ENCODE results near the gene C13orf46.

C13orf46 gene

GRCh38 chr13:113933901-113934300, 40.0 kb downstream of the C13orf46 start:
- Histone ChIP-seq H3K27me3 (ENCODE audit: low read depth) (0 out of 2 replicates have a peak, but pooled peaks cover 3% of the 10 kb centered on the region), H3K9me3 (no peaks in the 10 kb centered on the region), H3K4me1 (no peaks in the 10 kb centered on the region), H3K36me3 (replicated peaks) (no peaks in the 10 kb centered on the region), H3K4me3 (no peak overlapping the region)
- DNase-seq (ENCODE audit: low spot score in 2 of 2): no peak
- in situ Hi-C loops (cut with MboI; ENCODE audit: low sequenced_read_pairs): no loop called here

- Histone ChIP-seq H3K4me3 (no peak overlapping the region), H3K4me1 (no peaks in the 10 kb centered on the region), H3K9me3 (no peaks in the 10 kb centered on the region), H3K27me3 (ENCODE audit: low read depth) (no peaks in the 10 kb centered on the region), H3K36me3 (replicated peaks) (no peaks in the 10 kb centered on the region)
- in situ Hi-C loops (cut with MboI; ENCODE audit: low sequenced_read_pairs): no loop called here
- DNase-seq (ENCODE audit: low spot score in 2 of 2): no peak
These were observed 41.9 kb downstream of the C13orf46 start for GRCh38 chr13:113931841-113932459.

DNA sequence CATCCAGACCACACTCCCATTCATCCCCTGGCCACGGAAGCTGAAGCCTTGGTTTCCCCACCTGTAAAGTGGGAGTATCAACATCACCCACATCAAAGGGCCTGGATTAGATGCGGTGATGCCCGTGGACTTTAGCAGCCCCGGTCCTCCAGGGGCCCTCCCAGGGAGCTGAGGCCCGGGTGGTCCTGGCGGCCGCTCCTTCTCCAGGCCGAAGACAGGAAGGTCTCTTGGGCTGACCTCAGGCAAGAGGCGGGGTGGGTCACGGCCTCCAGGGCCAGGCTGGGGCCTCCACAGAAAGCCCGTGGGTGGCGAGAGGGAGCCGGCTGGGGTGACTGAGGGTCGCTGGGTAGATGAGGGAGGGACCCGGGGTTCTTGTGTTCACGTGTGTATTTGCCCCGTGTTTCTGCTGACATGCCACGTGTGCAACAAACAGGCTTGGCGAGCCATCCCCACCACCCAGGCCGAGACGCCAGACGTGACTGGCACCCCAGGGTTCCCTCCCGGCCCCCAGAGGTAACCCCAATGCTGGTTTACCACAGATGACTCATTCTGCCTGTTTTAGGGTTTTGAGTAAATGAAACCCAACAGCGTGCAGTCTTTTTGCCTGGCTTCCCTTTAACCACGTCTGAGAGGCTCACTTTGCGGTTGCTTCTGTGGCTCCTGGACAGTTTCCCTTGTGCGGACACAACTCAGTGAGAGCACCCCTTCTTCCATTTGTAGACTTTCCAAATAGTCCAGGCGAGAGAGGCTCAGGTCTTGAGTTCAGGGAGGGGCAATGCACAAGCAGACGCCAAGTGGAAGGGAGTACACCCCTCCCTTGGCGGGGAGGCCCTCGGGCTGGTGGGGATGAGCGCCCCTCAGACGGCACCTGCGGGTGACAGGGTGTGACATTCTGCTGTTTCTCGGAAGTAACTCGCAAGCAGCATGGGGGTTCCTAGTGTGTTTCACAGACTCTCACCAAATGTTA, 42.9 kb downstream of the C13orf46 start:
- H3K4me3 ChIP-seq: no peak overlapping the region
- H3K36me3 ChIP-seq (replicated peaks): no peaks in the 10 kb centered on the region
- H3K27me3 ChIP-seq (ENCODE audit: low read depth): no peaks in the 10 kb centered on the region
- H3K4me1 ChIP-seq: no peaks in the 10 kb centered on the region
- DNase-seq (ENCODE audit: low spot score in 2 of 2): no peak
- H3K9me3 ChIP-seq: no peaks in the 10 kb centered on the region
- in situ Hi-C loops (cut with MboI; ENCODE audit: low sequenced_read_pairs): no loop called here

DNA sequence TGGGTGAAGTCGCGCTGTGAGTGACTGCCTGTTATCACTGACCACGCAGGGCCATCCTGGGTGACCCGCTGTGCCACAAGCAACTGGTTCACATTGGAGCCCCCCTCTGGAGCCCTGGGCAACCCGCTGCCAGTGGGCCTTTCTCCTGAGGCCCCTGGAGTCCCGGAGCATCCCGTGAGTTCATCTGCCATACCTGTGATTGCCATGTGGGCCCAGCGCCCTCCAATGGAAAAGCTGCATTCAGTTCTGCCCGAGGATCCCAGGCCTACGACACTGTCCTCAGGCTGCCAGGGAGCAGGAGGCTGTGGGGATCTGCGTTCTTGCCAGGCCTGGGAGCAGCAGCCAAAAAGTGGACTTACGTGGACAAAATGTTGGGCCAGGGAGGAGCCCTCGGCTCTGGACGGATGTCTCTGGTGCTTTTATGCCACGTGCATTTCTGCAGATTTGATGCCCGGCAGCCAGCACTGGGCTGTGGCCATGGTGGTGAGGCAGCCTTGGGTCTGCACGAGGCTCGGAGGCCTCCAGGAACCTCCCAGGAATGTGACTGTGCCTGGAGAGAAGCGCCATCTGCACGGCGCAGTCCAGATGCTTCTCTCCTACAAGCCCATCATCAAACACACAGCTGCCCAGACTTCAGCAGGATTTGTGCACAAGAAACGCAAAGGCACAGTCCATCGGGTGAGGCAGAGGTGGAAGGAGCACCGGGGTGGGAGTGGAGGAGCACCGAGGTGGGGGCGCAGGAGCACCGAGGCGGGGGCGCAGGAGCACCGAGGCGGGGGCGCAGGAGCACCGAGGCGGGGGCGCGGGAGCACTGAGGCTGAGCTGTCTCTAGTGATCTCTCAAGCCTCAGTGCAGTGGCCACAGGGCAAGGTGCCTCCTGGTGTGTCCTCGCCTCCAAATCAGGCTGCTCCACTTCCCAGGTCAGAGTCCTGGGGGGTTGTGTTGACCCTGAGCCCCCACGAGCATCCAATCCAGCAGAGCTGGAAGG, 44.0 kb downstream of the C13orf46 start:
- Histone ChIP-seq H3K4me1 (no peaks in the 10 kb centered on the region), H3K36me3 (replicated peaks) (no peaks in the 10 kb centered on the region), H3K4me3 (no peak overlapping the region), H3K27me3 (ENCODE audit: low read depth) (no peaks in the 10 kb centered on the region), H3K9me3 (no peaks in the 10 kb centered on the region)
- in situ Hi-C loops (cut with MboI; ENCODE audit: low sequenced_read_pairs): no loop called here
- no peak for DNase-seq (ENCODE audit: low spot score in 2 of 2)

GRCh38 chr13:113928685-113929627, 44.9 kb downstream of the C13orf46 start:
- Histone ChIP-seq H3K36me3 (replicated peaks) (no peaks in the 10 kb centered on the region), H3K4me3 (no peak overlapping the region), H3K9me3 (no peaks in the 10 kb centered on the region), H3K27me3 (ENCODE audit: low read depth) (no peaks in the 10 kb centered on the region), H3K4me1 (no peaks in the 10 kb centered on the region)
- no peak for DNase-seq (ENCODE audit: low spot score in 2 of 2)
- in situ Hi-C loops (cut with MboI; ENCODE audit: low sequenced_read_pairs): no loop called here

DNA sequence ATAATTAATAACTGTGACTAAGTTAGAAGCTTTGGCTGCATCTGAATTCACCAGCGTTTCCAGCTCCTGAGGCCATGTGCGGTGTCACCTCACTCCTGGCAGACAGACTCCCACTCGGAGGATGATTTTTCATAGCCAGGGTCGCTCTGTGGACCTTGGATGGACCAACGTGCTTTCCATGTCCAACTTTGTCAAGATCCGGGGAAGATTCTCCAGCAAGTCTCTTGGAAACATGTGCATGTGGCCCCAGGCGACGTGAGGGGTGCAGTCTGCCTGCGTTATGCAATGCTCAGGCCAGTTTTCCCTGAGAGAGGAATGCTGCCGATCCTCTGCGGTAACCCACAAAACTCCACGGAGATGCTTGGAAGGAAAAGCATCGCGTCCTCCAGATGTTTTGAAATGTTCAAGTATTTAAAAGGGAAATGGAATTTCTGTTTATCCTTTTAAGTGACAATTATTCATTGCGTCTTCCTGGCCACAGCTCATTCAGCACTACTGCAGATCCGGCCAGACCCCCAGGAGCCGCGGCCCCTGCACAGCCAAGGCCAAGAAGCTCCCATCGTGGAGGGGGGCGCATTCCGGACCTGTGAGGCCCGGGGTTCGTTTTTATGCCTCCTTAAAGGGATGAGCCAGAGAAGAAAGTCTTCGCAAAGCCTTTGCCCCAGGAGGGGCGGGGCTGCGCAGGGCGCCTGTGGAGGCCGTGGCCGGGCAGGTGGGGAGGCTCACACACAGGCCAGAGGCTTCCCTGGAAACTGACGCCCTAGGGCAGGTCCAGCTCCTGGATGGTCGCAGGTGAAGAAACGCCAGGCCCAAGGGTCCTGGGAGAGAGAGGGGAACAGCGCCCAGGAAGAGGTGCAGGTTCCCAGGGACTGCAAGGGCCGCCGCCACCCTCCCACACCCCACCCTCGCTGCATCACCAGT, 46.0 kb downstream of the C13orf46 start:
- H3K27me3 ChIP-seq (ENCODE audit: low read depth): no peaks in the 10 kb centered on the region
- H3K36me3 ChIP-seq (replicated peaks): no peaks in the 10 kb centered on the region
- no peak for DNase-seq (ENCODE audit: low spot score in 2 of 2)
- in situ Hi-C loops (cut with MboI; ENCODE audit: low sequenced_read_pairs): no loop called here
- H3K4me3 ChIP-seq: no peak overlapping the region
- H3K9me3 ChIP-seq: no peaks in the 10 kb centered on the region
- H3K4me1 ChIP-seq: no peaks in the 10 kb centered on the region

DNA sequence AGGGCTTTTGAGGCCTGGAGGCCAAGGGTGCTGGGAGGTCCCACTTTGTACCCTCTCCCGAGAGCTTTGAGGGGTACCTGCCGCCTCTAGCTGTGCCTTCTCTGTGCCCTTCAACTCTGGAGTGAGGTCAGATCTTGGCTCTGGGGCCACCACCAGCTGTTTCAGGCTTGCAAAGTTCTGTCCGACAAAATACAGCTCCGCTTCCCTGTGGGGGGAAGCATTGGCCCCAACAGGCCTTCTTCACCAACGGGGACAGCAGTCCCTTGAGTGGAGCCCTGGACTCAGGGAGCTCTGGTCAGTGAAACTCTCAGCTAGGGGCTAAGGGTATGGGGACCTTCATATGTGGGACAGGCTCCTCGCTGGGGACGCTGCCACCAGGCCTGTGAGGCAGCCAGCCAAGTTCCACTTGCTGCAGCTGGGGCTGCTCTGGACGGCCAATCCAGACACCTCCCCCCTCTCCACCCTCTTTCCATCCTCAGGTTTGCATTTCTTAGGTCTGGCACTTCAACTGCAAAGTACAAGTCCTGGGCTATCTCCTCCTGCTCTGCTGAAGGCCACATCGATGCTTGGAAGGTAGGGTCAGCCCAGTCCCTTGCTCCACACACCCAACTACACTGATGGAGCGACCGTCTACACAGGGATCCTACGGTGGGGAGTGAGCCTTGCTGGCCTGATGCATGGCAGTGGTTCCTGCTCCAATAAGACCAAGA, 46.8 kb downstream of the C13orf46 start:
- Histone ChIP-seq H3K4me3 (no peak overlapping the region), H3K9me3 (no peaks in the 10 kb centered on the region), H3K27me3 (ENCODE audit: low read depth) (no peaks in the 10 kb centered on the region), H3K36me3 (replicated peaks) (no peaks in the 10 kb centered on the region), H3K4me1 (no peaks in the 10 kb centered on the region)
- in situ Hi-C loops (cut with MboI; ENCODE audit: low sequenced_read_pairs): no loop called here
- no peak for DNase-seq (ENCODE audit: low spot score in 2 of 2)

DNA sequence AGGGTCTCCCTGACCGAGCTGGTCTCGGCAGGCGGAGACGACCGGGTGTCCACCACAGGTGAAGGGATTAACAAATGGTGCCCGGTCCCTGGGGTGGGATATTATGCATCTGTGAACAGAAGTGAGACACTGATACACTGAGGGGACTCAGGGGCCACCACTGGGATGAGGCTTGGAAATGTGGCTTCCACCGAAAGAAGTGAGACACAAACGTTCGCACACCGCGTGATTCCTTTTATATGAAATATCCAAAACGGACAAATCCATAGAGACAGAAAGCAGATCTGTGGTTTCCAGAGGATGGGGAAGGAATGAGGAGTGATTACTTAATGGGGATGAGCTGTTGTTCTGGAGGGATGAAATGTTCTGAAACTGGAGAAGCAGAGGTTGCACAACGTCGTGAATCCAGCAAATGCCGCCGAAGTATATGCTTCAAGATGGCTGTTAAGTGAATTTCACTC, 47.5 kb downstream of the C13orf46 start:
- Histone ChIP-seq H3K9me3 (no peaks in the 10 kb centered on the region), H3K4me1 (no peaks in the 10 kb centered on the region), H3K27me3 (ENCODE audit: low read depth) (no peaks in the 10 kb centered on the region), H3K4me3 (no peak overlapping the region), H3K36me3 (replicated peaks) (no peaks in the 10 kb centered on the region)
- DNase-seq (ENCODE audit: low spot score in 2 of 2): no peak
- in situ Hi-C loops (cut with MboI; ENCODE audit: low sequenced_read_pairs): no loop called here

- H3K36me3 ChIP-seq (replicated peaks): no peaks in the 10 kb centered on the region
- no peaks in the 10 kb centered on the region for H3K9me3 ChIP-seq
- in situ Hi-C loops (cut with MboI; ENCODE audit: low sequenced_read_pairs): no loop called here
- no peak for DNase-seq (ENCODE audit: low spot score in 2 of 2)
- H3K4me1 ChIP-seq: no peaks in the 10 kb centered on the region
- no peak overlapping the region for H3K4me3 ChIP-seq
- no peaks in the 10 kb centered on the region for H3K27me3 ChIP-seq (ENCODE audit: low read depth)
These were observed 49.5 kb downstream of the C13orf46 start for GRCh38 chr13:113924184-113924901.

DNA sequence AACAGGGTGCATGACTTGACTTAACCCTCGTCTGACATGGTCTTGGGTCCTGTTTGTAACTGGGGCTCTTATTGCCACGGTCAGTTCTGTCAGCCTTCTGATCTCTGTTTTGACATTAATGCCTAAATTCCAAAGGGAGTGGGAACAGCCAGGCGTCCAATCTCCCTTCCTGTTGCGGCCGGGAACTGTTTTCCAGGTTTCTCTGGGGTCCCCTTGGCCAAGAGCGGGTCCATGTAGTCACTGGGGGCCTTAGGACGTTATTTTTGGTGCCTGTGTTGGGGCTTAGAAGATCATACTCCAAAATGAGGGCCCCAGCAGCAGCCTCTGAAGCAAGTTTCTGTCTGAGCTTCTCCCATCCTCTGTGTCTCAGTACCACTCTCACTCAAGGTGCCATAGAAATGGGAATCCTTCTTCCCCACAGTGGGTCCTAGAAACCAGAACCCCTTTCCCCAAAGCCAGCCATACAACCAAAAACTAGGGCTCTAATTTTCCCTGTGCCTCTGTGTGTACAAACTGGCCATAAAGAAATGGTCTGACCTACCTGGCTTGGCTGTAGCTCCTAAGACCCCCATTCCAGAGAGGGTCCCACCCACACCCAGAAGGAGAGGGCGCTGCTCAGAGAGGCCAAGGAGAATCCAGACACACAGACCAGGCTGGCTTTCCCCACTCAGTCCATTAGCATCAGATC, 50.4 kb downstream of the C13orf46 start:
- Histone ChIP-seq H3K9me3 (no peaks in the 10 kb centered on the region), H3K4me3 (no peak overlapping the region), H3K36me3 (replicated peaks) (no peaks in the 10 kb centered on the region), H3K27me3 (ENCODE audit: low read depth) (no peaks in the 10 kb centered on the region), H3K4me1 (no peaks in the 10 kb centered on the region)
- in situ Hi-C loops (cut with MboI; ENCODE audit: low sequenced_read_pairs): no loop called here
- no peak for DNase-seq (ENCODE audit: low spot score in 2 of 2)

Data from HAP-1 (cell line).